A673 (cell line): Measurements from ENCODE around the gene DYRK1A. TPM values are rescaled to one million over a fixed set of nuclear protein-coding genes. Genes with fewer than 3 reads are reported as not detected.

Experiments used
- BruUV-seq: library from RNA; stranded (reverse); fragments of 400-500 nt; replicated peaks from 2 replicates; lab custom pipeline; 2021; lab: Mats Ljungman, UMichigan
- CTCF ChIA-PET: fragments of 300-600 bp; sonication (Branson Sonifier 250); formaldehyde crosslinking; loops from one replicate; lab custom pipeline; 2022; ENCODE audit warnings: antibody characterized with exemption; lab: Charles Lee
- POLR2A ChIA-PET: fragments of 300-600 bp; sonication (Branson Sonifier 250); formaldehyde crosslinking; loops from one replicate; lab custom pipeline; 2022; ENCODE audit warnings: antibody characterized with exemption; ENCODE audit not compliant: low non-redundant PET; lab: Charles Lee
- DNase-seq: peaks from one replicate; pipeline ENCODE4 v3.0.0-alpha.2; 2015; ENCODE audit warnings: low spot score
- H3K27ac ChIP-seq: fragments of 200-600 bp; sonication (generic); 2 replicates; pipeline ENCODE4 v1.5.1; 2016; ENCODE audit warnings: mixed run types, low read depth, mild to moderate bottlenecking, mixed read lengths, antibody characterized with exemption, low read length; ENCODE audit not compliant: poor library complexity, severe bottlenecking
- H3K27me3 ChIP-seq: fragments of 200-600 bp; sonication (generic); replicated peaks from 2 replicates; pipeline ENCODE4 v1.6.1; 2017; ENCODE audit warnings: mixed run types, low read depth, mild to moderate bottlenecking, mixed read lengths, antibody characterized with exemption, low read length; ENCODE audit not compliant: insufficient read depth, poor library complexity
- H3K36me3 ChIP-seq: fragments of 200-600 bp; sonication (generic); 2 replicates; pipeline ENCODE4 v1.6.1; 2016; ENCODE audit warnings: mixed run types, mild to moderate bottlenecking, mixed read lengths, antibody characterized with exemption, low read length; ENCODE audit not compliant: insufficient read depth, poor library complexity, severe bottlenecking
- H3K4me1 ChIP-seq: fragments of 200-600 bp; sonication (generic); 2 replicates; pipeline ENCODE4 v1.6.1; 2017; ENCODE audit warnings: mixed run types, mild to moderate bottlenecking, mixed read lengths, antibody characterized with exemption, low read length; ENCODE audit not compliant: insufficient read depth, poor library complexity, severe bottlenecking
- H3K4me3 ChIP-seq: fragments of 200-600 bp; sonication (generic); 2 replicates; pipeline ENCODE4 v1.5.1; 2016; ENCODE audit warnings: low read depth, mixed run types, mild to moderate bottlenecking, mixed read lengths, low read length; ENCODE audit not compliant: poor library complexity, severe bottlenecking
- H3K9me3 ChIP-seq: fragments of 200-600 bp; sonication (generic); 2 replicates; pipeline ENCODE4 v1.6.1; 2016; ENCODE audit warnings: mixed run types, low read depth, mild to moderate bottlenecking, mixed read lengths, antibody characterized with exemption, low read length; ENCODE audit not compliant: poor library complexity, severe bottlenecking
- CTCF ChIP-seq: fragments of 300-800, 200-600 bp; sonication (generic); conservative IDR thresholded peaks from 2 replicates; pipeline ENCODE4 v1.5.1; 2017; ENCODE audit warnings: low read depth, mild to moderate bottlenecking, antibody characterized with exemption, low read length, moderate library complexity, mixed read lengths
- EZH2 ChIP-seq: fragments of 200-600 bp; sonication (generic); IDR thresholded peaks from 2 replicates; pipeline ENCODE4 v1.6.1; 2017; ENCODE audit warnings: borderline replicate concordance, low read depth, mild to moderate bottlenecking, mixed read lengths, antibody characterized with exemption, low read length; ENCODE audit not compliant: poor library complexity, severe bottlenecking
- intact Hi-C: fragments of 100-400 bp; cut with micrococcal nuclease; formaldehyde crosslinking; loops from one replicate; pipeline ENCODE4 v1.10.0; 2022; ENCODE audit not compliant: unreplicated experiment
- total RNA-seq: library from RNA; stranded (reverse); gene quantifications from 2 replicates; pipeline ENCODE4 v1.2.3, GENCODE V29; 2021

The DYRK1A gene
- total RNA-seq, 1 experiment from 2014 or later, result 70.5 TPM

GRCh38 chr21:37505963-37506362 is 139.4 kb downstream of the DYRK1A start:
- intact Hi-C loops, result no loop called here
- peaks cover 89% of the 10 kb centered on the region for H3K36me3 ChIP-seq
- H3K4me3 ChIP-seq, result no peak overlapping the region
- peaks cover 7% of the 10 kb centered on the region for H3K9me3 ChIP-seq
- no peaks in the 10 kb centered on the region for H3K4me1 ChIP-seq
- no peak overlapping the region for H3K27ac ChIP-seq
- no peaks in the 10 kb centered on the region for H3K27me3 ChIP-seq
- ChIA-PET CTCF (no interaction called here), POLR2A (no interaction called here)
- TF ChIP-seq EZH2, result no peak
- no peak for TF ChIP-seq CTCF
- no peak for DNase-seq
- BruUV-seq, result no TSS peak

DNA sequence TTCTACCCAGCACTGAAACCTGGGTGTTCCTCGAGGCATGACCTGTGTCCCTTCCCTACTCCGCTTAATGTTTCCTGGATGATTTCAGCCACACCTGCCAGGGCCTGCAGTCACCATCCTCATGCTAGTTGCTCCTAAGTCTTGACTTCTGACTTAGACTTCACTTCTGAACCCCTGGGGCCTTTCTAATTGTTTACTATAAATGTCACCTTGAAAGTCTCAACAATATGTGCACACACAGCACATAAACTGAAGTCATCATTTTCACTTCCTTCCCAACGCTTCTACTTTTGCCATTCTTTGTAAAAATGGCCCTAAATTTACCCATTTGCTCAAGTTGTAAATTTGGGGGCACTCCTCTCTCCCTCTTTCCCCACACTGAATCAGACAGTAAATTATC is 141.1 kb downstream of the DYRK1A start:
- Histone ChIP-seq H3K4me1 (no peaks in the 10 kb centered on the region), H3K27ac (no peak overlapping the region), H3K4me3 (no peak overlapping the region), H3K36me3 (peaks cover 90% of the 10 kb centered on the region), H3K27me3 (no peaks in the 10 kb centered on the region), H3K9me3 (peaks cover 5% of the 10 kb centered on the region)
- ChIA-PET CTCF (no interaction called here), POLR2A (no interaction called here)
- intact Hi-C loops, result no loop called here
- DNase-seq, result no peak
- no TSS peak for BruUV-seq
- TF ChIP-seq EZH2 (no peak), CTCF (no peak)

DNA sequence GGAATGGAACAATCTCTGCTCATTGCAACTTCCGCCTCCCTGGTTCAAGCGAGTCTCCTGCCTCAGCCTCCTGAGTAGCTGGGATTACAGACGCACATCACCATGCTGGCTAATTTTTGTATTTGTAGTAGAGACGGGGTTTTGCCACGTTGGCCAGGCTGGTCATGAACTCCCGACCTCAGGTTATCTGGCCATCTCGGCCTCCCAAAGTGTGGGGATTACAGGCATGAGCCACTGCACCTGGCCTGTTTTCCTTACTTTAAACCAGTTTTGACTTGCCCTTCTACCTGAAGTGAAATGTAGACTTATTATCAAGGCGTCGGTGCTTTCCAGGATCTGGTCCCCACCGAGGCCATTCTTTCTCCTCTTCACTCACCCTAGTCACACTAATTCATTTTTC is 141.8 kb downstream of the DYRK1A start:
- intact Hi-C loops, result no loop called here
- Histone ChIP-seq H3K27ac (no peak overlapping the region), H3K4me1 (no peaks in the 10 kb centered on the region), H3K27me3 (no peaks in the 10 kb centered on the region), H3K9me3 (no peaks in the 10 kb centered on the region), H3K4me3 (no peak overlapping the region), H3K36me3 (peaks cover 88% of the 10 kb centered on the region)
- TF ChIP-seq CTCF, result no peak
- TF ChIP-seq EZH2, result no peak
- DNase-seq, result no peak
- POLR2A ChIA-PET, result no interaction called here
- BruUV-seq, result no TSS peak
- CTCF ChIA-PET, result no interaction called here
